DOHH2 (cell line): ENCODE data around the gene RNF175.

Experiments used
- CTCF ChIP-seq: fragments of 200-600 bp; sonication (generic); IDR thresholded peaks from one replicate; pipeline ENCODE4 v1.5.1; 2014; ENCODE audit warnings: antibody characterized with exemption, mild to moderate bottlenecking, low read depth, low read length; ENCODE audit not compliant: poor library complexity, severe bottlenecking
- EZH2phosphoT487 ChIP-seq: fragments of 200-600 bp; sonication (generic); IDR thresholded peaks from 2 replicates; pipeline ENCODE4 v1.6.1; 2017; ENCODE audit warnings: borderline replicate concordance, mild to moderate bottlenecking, antibody characterized with exemption, low read length, moderate library complexity, mixed read lengths

- TF ChIP-seq CTCF (no peak), EZH2phosphoT487 (no peak)
Observed at GRCh38 chr4:153729895-153730294, 29.9 kb downstream of the RNF175 start.
